K562 (cell line): ENCODE data around the gene ROBO2.

ENCODE experiments used
- EZH2 ChIP-seq: IDR thresholded peaks from 2 replicates; pipeline ENCODE4 v1.6.1; 2012; ENCODE audit warnings: low read depth, mild to moderate bottlenecking, inconsistent platforms, low read length, borderline replicate concordance
- MAX ChIP-seq: sonication (generic); formaldehyde crosslinking; IDR thresholded peaks from 2 replicates; pipeline ENCODE4 v1.9.0; 2022; ENCODE audit warnings: mild to moderate bottlenecking, missing genetic modification reagents
- TAF7 ChIP-seq: fragments of 450-650 bp; IDR thresholded peaks from 2 replicates; pipeline ENCODE4 v1.6.1; 2016; ENCODE audit warnings: missing genetic modification characterization, missing compliant biosample characterization
- YY1 ChIP-seq, 3 experiments: IDR thresholded peaks; 2 replicates each; pipeline ENCODE4 v1.6.1; 2011; ENCODE audit warnings: low read length in 2 of 3, mild to moderate bottlenecking in 2 of 3, moderate library complexity in 2 of 3, borderline replicate concordance in 1 of 3, control low read depth in 1 of 3, low read depth in 1 of 3; ENCODE audit not compliant: insufficient read depth in 3 of 3, insufficient replicate concordance in 2 of 3, control insufficient read depth in 1 of 3, insufficient read length in 1 of 3; ENCODE audit errors: extremely low read depth in 1 of 3
- ZBED1 ChIP-seq: IDR thresholded peaks from 2 replicates; pipeline ENCODE4 v1.6.1; 2014
- TF ChIP-seq, protein P1 (sequence below), 3 experiments: IDR thresholded peaks in 2 of 3; conservative IDR thresholded peaks in 1 of 3; 2 replicates each; pipeline ENCODE4 v1.5.1; 2011 to 2012; ENCODE audit warnings: low read length in 3 of 3, mild to moderate bottlenecking in 3 of 3, control low read depth in 2 of 3, improper control_type of control experiment in 1 of 3, inconsistent platforms in 1 of 3, low read depth in 1 of 3, mixed read lengths in 1 of 3, moderate library complexity in 1 of 3; ENCODE audit not compliant: insufficient read depth in 2 of 3

DNA sequence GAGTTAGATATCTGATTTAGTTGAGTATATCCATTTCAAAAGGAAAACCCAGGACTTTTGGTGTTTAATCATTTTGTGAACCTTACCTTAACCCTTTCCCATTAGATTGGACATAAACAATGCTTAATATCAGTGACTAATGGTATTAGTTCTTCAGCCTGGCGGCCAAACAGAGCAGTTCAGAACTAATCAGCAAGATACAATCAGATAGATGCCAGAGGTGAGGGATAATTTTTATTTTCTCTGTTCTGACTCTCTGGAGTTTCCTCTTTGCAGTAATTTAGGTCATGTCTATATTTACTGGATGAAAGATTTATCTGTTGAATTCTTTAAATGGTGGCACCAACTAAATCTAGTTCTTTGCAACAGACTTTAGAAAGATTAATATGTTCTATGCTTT is 337.8 kb downstream of the ROBO2 start:
- TF ChIP-seq ZBED1 = no peak
- TF ChIP-seq EZH2 = no peak
- TF ChIP-seq MAX = no peak
- TF ChIP-seq TAF7 = no peak
- no peak for TF ChIP-seq YY1 (IDR thresholded peaks at IDR 0.05; ENCODE audit: borderline replicate concordance in 1 of 3, control insufficient read depth in 1 of 3, extremely low read depth in 1 of 3, insufficient read depth in 3 of 3, insufficient read length in 1 of 3, insufficient replicate concordance in 2 of 3, low read depth in 1 of 3, low read length in 2 of 3)
- TF ChIP-seq, protein P1, sequence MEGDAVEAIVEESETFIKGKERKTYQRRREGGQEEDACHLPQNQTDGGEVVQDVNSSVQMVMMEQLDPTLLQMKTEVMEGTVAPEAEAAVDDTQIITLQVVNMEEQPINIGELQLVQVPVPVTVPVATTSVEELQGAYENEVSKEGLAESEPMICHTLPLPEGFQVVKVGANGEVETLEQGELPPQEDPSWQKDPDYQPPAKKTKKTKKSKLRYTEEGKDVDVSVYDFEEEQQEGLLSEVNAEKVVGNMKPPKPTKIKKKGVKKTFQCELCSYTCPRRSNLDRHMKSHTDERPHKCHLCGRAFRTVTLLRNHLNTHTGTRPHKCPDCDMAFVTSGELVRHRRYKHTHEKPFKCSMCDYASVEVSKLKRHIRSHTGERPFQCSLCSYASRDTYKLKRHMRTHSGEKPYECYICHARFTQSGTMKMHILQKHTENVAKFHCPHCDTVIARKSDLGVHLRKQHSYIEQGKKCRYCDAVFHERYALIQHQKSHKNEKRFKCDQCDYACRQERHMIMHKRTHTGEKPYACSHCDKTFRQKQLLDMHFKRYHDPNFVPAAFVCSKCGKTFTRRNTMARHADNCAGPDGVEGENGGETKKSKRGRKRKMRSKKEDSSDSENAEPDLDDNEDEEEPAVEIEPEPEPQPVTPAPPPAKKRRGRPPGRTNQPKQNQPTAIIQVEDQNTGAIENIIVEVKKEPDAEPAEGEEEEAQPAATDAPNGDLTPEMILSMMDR (IDR thresholded peaks at IDR 0.05 in 2 of 3, conservative IDR thresholded peaks at IDR 0.05 in 1 of 3; ENCODE audit: insufficient read depth in 2 of 3, low read depth in 1 of 3, low read length in 3 of 3) = no peak
